ENCODE measurements around the gene PLCD3. TPM values are rescaled to one million over a fixed set of nuclear protein-coding genes. Genes with fewer than 3 reads are reported as not detected.

Gene PLCD3
- polyA plus RNA-seq, 1 donor, result 13.7 TPM

DNA sequence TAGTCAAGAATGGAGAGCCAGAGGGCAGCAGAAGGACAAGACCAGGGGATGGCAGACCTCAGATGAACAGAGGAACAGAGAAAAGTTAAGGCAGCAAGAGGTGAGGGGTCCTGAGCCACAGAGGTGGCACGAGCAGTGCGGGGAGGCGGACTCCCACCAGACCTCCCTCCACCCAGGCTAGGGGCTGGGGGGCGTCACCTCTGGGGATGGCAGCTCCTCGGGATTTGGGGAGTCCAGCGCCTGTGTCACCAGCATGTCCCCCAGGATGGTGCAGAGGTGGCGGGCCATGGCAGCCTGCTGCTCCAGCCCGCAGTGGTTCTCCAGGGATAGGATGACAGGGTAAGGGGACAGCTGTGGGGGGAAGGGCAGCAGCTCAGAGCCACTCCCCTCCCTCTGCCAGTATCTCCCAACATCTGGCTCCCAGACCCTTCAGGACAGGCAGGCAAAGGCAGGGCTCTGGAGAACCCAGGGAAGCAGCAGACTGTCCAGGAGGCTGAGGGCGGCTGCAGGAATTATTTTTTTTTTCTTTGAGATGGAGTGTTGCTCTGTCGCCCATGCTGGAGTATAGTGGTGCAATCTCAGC lies 15.8 kb downstream of the PLCD3 start:
- Histone ChIP-seq H3K27ac (ENCODE audit: low read length) (no peak overlapping the region), H3K4me3 (ENCODE audit: low read length) (no peak overlapping the region), H3K9me3 (ENCODE audit: control insufficient read depth, low read depth, low read length) (no peaks in the 10 kb centered on the region), H3K36me3 (ENCODE audit: control insufficient read depth, insufficient read depth, low read length) (peaks cover 26% of the 10 kb centered on the region), H3K27me3 (ENCODE audit: control insufficient read depth, insufficient read depth, low read length) (no peaks in the 10 kb centered on the region), H3K4me1 (ENCODE audit: control insufficient read depth, insufficient read depth, low read length) (no peaks in the 10 kb centered on the region)
- no peak for DNase-seq
- WGBS (ENCODE audit: insufficient coverage, low lambda C conversion rate), result no CpG with 5 or more reads among the region's 10 CpGs

DNA sequence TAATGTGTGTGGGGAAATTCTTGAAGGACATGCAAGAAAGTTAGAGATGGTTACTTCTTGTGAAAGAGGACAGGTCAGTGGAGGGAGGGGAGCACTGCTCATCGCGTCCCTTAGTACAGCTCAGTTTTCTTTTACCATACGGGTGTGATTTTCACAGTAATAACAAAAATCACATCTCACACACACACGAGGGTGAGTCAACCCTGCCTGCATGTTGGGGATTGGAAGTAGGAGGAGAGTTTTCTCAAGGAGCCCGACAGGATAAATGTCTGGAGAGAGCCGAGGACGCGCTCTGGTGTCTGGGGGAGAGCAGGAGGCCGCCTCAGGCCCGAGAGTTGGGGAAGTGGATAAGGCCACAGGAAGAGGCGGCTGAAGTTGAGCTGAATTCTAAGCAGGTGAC lies 16.4 kb downstream of the PLCD3 start:
- Histone ChIP-seq H3K27ac (ENCODE audit: low read length) (no peak overlapping the region), H3K9me3 (ENCODE audit: control insufficient read depth, low read depth, low read length) (no peaks in the 10 kb centered on the region), H3K4me1 (ENCODE audit: control insufficient read depth, insufficient read depth, low read length) (no peaks in the 10 kb centered on the region), H3K27me3 (ENCODE audit: control insufficient read depth, insufficient read depth, low read length) (no peaks in the 10 kb centered on the region), H3K4me3 (ENCODE audit: low read length) (no peak overlapping the region), H3K36me3 (ENCODE audit: control insufficient read depth, insufficient read depth, low read length) (peaks cover 26% of the 10 kb centered on the region)
- WGBS (ENCODE audit: insufficient coverage, low lambda C conversion rate), result no CpG with 5 or more reads among the region's 11 CpGs
- no peak for DNase-seq

DNA sequence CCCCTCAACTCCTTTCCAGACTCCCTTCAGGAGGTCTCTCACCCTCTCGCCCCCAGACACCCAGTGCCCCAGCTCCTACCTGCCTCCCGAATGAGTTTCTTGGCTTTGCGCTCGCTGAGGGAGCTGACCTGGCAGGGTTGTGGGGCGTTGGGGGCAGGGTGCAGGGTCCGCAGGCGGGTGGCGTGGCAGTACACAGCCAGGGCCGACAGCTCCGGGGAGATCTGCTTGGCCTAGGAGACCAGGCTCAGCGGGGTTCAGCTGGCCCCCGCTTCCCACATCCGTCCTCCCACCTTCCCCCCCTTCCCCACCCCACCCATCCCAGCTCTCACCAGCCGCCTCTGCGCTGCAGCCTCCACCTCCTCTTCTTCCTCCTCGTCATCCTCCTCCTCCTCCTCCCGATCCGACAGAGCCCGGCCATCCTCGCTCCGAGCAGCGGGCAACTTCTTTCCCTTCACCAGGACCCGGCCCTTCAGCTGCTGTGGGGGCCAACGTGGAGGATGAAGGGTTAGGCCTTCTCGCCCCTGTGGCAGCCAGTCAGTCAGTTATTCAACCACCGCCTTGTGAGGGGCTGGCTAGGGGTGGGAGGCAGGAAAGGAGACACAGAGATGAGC lies 17.2 kb downstream of the PLCD3 start:
- Histone ChIP-seq H3K27me3 (ENCODE audit: control insufficient read depth, insufficient read depth, low read length) (no peaks in the 10 kb centered on the region), H3K4me1 (ENCODE audit: control insufficient read depth, insufficient read depth, low read length) (no peaks in the 10 kb centered on the region), H3K36me3 (ENCODE audit: control insufficient read depth, insufficient read depth, low read length) (peaks cover 26% of the 10 kb centered on the region), H3K27ac (ENCODE audit: low read length) (no peak overlapping the region), H3K9me3 (ENCODE audit: control insufficient read depth, low read depth, low read length) (no peaks in the 10 kb centered on the region), H3K4me3 (ENCODE audit: low read length) (no peak overlapping the region)
- no peak for DNase-seq
- 86% methylated on average over 5 of the region's 26 CpGs for WGBS (ENCODE audit: insufficient coverage, low lambda C conversion rate)

DNA sequence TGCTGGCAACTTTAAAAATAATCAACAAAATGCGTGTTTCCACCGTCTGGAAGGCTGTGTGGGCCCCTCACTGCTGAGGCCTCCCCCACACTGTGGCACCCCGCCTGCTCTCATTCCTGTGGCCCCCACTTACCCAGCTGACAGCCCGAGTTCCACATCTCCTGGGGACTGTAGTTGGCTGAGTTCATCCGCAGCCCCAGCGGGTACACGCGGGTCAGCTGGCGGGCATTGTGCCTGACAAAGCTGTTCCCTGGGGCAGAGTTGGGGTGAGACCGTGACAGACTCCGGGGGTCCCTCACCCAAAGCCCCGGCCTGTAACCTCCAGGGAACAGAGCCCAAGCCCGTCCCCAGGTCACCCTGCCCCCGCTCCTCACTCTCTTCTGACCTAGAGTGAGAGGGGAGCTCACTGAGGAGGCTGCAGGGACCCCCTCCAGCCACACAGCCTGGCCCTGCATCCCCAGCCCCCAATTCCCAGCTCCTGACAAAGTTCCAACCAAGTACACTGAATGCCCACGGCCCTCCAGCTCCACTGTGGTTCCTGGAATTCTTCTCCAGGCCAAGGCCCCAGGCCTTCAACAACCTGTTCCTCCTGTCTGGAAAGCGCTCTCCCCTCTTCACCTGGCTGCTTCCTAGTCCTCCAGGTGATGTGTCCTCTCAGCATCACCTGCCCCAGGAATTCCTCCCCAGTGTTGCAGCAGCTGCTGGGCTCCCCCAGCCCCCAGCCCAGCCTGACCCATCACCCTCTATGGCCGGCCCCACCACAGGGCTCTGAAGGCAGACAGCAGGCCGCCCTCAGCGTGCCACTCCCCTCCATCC lies 18.0 kb downstream of the PLCD3 start:
- H3K27ac ChIP-seq (ENCODE audit: low read length), result no peak overlapping the region
- H3K4me1 ChIP-seq (ENCODE audit: control insufficient read depth, insufficient read depth, low read length), result no peaks in the 10 kb centered on the region
- no peaks in the 10 kb centered on the region for H3K9me3 ChIP-seq (ENCODE audit: control insufficient read depth, low read depth, low read length)
- H3K27me3 ChIP-seq (ENCODE audit: control insufficient read depth, insufficient read depth, low read length), result no peaks in the 10 kb centered on the region
- H3K4me3 ChIP-seq (ENCODE audit: low read length), result no peak overlapping the region
- no CpG with 5 or more reads among the region's 19 CpGs for WGBS (ENCODE audit: insufficient coverage, low lambda C conversion rate)
- DNase-seq, result no peak
- peaks cover 26% of the 10 kb centered on the region for H3K36me3 ChIP-seq (ENCODE audit: control insufficient read depth, insufficient read depth, low read length)

DNA sequence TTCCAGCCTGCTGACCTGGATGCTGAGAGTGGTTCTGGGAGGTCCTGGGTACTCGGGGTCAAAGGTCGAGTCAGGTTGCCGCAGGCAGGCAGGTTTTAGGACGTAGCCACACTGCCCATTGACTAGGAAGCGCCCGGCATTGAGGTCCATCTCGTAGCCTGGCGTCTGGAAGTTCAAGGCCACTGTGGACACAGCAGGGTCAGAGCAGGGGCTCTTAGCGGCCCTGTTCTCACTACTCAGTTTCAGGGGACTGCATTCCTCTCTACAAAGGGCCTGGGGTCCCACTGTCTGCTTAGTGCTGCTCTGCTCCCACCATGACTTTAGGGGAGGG lies 18.9 kb downstream of the PLCD3 start:
- no peak overlapping the region for H3K4me3 ChIP-seq (ENCODE audit: low read length)
- H3K36me3 ChIP-seq (ENCODE audit: control insufficient read depth, insufficient read depth, low read length), result peaks cover 27% of the 10 kb centered on the region
- no peaks in the 10 kb centered on the region for H3K27me3 ChIP-seq (ENCODE audit: control insufficient read depth, insufficient read depth, low read length)
- H3K9me3 ChIP-seq (ENCODE audit: control insufficient read depth, low read depth, low read length), result no peaks in the 10 kb centered on the region
- no peaks in the 10 kb centered on the region for H3K4me1 ChIP-seq (ENCODE audit: control insufficient read depth, insufficient read depth, low read length)
- DNase-seq, result no peak
- H3K27ac ChIP-seq (ENCODE audit: low read length), result no peak overlapping the region
- WGBS (ENCODE audit: insufficient coverage, low lambda C conversion rate), result no CpG with 5 or more reads among the region's 9 CpGs

DNA sequence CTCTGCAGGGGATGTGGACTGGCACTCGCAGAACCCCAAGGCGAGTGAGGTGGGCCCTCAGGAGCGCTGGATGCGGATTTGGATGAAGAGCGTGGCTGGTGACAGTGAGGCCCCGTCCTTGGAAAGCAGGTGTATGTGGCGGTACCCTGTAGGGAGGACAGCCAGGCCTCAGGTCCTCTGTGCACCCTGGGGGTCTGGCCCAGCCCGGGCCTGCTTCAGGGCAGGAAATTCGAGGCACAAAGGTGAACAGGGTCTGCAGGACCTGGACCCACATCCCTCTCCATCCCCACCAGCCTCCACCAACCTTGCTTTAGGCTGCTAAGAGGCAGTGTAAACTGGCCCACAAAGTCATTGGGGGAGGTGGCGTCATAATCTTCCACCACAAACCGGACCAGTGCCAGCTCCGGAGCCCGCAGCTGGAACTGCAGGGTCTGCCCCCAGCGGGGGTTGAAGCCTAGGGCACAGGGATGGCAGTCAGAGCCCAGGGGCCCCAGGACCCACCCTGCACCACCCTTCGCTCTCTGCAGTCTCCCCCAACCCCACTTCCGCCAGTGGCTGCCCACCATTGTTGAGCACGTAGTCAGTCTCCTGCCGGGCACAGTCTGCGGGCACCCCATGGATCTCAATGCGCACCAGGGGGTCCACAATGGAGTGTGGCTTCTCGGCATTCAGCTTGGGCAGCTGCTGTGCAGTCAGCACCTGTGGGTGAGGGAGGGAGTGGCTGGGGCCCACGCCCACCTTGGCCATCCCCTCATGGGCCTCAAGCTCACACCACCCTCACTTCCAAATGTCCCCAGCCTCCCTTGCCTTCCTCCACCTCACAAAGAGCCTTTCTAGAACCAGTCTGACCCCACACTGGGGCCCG lies 19.5 kb downstream of the PLCD3 start:
- H3K36me3 ChIP-seq (ENCODE audit: control insufficient read depth, insufficient read depth, low read length), result peaks cover 28% of the 10 kb centered on the region
- no peak for DNase-seq
- no peaks in the 10 kb centered on the region for H3K27me3 ChIP-seq (ENCODE audit: control insufficient read depth, insufficient read depth, low read length)
- no peaks in the 10 kb centered on the region for H3K4me1 ChIP-seq (ENCODE audit: control insufficient read depth, insufficient read depth, low read length)
- H3K27ac ChIP-seq (ENCODE audit: low read length), result no peak overlapping the region
- no peak overlapping the region for H3K4me3 ChIP-seq (ENCODE audit: low read length)
- WGBS (ENCODE audit: insufficient coverage, low lambda C conversion rate), result 100% methylated on average over 1 of the region's 23 CpGs
- H3K9me3 ChIP-seq (ENCODE audit: control insufficient read depth, low read depth, low read length), result no peaks in the 10 kb centered on the region

DNA sequence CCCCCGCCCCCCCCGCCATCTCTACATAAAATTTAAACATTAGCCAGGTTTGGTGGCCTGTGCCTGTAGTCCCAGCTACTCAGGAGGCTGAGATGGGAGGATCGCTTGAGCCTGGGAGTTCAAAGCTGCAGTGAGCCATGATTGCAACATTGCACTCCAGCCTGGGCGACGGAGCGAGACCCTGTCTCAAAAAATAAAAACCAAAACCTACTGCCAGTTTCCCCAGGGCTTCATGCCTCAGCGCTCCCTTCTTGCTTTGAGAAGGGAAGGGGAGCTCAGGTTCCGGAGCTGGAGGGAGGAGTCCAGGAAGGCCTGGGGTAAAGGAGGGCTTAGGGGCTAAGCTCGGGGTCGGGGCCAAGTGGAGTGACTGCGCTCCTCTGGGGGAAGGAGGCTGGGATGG lies 20.5 kb downstream of the PLCD3 start:
- H3K27ac ChIP-seq (ENCODE audit: low read length), result no peak overlapping the region
- peaks cover 37% of the 10 kb centered on the region for H3K36me3 ChIP-seq (ENCODE audit: control insufficient read depth, insufficient read depth, low read length)
- WGBS (ENCODE audit: insufficient coverage, low lambda C conversion rate), result no CpG with 5 or more reads among the region's 11 CpGs
- no peaks in the 10 kb centered on the region for H3K27me3 ChIP-seq (ENCODE audit: control insufficient read depth, insufficient read depth, low read length)
- H3K9me3 ChIP-seq (ENCODE audit: control insufficient read depth, low read depth, low read length), result no peaks in the 10 kb centered on the region
- no peak for DNase-seq
- H3K4me3 ChIP-seq (ENCODE audit: low read length), result no peak overlapping the region
- no peaks in the 10 kb centered on the region for H3K4me1 ChIP-seq (ENCODE audit: control insufficient read depth, insufficient read depth, low read length)

DNA sequence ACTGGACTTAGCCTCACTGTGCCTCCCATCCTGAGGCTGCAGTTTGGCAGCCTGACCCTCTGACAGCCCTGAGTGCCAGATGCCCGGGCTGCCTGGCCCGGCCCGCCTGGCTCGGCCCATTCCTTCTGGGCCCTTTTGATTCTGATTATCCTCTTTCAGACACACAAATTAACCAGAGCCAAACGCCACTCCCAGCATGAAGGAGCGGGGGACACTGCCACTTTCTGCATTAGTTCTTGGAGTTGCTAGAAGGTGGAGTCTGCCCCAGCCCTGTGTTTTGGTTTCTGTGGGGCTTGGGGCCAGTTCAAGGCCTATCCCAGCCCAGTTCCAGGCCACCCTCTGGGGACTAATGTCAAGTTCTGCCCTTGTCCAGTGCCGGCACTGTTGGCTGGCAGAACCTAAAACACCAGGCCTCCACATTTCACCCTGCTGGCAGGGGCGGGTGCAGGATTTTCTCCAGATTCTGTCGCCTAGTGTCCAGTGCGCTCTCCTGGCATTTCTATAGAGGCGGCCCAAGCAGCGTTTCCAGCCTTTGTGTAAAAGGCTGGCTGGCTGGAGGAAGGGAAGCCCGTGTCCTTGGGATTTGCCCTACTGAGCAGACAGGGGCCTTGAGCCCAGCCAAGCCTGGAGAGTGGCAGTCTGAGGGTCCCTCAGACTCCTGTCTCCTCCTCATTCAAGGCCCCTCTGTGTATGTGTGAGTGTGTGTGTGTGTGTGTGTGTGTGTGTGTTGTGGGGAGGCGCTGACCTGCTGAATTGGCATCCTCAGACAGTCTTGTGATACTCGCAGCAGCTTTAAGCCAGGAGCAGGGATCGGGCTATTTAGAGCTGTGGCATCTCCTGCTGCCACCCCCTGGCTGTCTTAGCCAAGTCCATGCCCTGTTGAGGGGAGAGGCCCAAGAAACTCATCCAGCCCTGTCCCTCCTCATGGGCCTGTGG lies 21.4 kb downstream of the PLCD3 start:
- no peaks in the 10 kb centered on the region for H3K4me1 ChIP-seq (ENCODE audit: control insufficient read depth, insufficient read depth, low read length)
- WGBS (ENCODE audit: insufficient coverage, low lambda C conversion rate), result no CpG with 5 or more reads among the region's 16 CpGs
- peaks cover 46% of the 10 kb centered on the region for H3K36me3 ChIP-seq (ENCODE audit: control insufficient read depth, insufficient read depth, low read length)
- DNase-seq, result no peak
- no peaks in the 10 kb centered on the region for H3K27me3 ChIP-seq (ENCODE audit: control insufficient read depth, insufficient read depth, low read length)
- H3K9me3 ChIP-seq (ENCODE audit: control insufficient read depth, low read depth, low read length), result no peaks in the 10 kb centered on the region
- H3K27ac ChIP-seq (ENCODE audit: low read length), result no peak overlapping the region
- no peak overlapping the region for H3K4me3 ChIP-seq (ENCODE audit: low read length)

DNA sequence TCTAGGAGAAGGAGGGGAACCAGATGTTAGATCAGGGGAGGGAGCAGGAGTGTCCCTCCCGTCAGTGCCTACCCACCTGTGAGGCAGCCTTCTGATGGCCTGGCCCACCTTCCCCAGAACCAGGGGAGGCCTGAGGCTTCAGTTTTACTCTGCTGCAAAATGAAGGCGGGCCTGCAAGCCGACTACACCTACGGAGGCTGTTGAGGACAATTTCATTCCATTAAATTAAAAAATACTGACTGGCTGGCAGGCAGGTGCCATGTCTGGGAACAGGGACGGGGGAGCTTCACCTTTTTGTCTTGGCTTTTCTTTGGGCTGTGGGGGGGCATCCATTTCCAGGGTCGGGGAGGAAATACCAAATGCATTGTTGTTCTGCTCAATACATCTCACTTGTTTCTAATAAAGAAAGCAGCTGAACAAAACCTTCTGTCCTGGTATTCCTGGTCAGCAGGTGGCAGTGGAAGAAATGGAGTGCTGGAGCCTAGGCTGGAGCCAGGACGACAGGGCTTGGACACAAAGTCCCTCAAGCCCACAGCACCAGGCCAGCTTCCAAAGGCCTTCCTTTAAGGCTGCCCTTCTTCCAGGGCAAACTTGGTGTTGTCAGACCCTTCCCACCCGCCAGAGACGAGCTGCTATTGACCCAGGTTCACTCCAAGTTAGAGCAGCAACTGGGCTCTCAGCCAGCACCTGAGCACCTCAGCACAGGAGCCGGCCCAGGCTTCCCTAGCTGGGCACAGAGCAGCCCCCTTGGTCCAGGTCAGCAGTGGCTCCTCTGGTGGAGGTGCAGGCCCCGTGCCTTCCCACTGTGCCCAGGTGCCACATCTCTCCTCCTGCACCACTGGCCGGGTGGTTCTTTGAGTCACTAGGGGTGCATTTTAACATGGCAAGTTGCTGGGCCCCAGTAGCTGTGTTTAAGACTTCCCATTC lies 23.5 kb downstream of the PLCD3 start:
- Histone ChIP-seq H3K27me3 (ENCODE audit: control insufficient read depth, insufficient read depth, low read length) (no peaks in the 10 kb centered on the region), H3K4me3 (ENCODE audit: low read length) (no peak overlapping the region), H3K9me3 (ENCODE audit: control insufficient read depth, low read depth, low read length) (no peaks in the 10 kb centered on the region), H3K27ac (ENCODE audit: low read length) (no peak overlapping the region), H3K4me1 (ENCODE audit: control insufficient read depth, insufficient read depth, low read length) (no peaks in the 10 kb centered on the region), H3K36me3 (ENCODE audit: control insufficient read depth, insufficient read depth, low read length) (peaks cover 67% of the 10 kb centered on the region)
- WGBS (ENCODE audit: insufficient coverage, low lambda C conversion rate), result 100% methylated on average over 1 of the region's 12 CpGs
- no peak for DNase-seq
